Naive B cell (primary cell): ENCODE measurements around the gene GNPTG. TPM values are rescaled to one million over a fixed set of nuclear protein-coding genes. Genes with fewer than 3 reads are reported as not detected.

Source experiments
- ATAC-seq, 2 donors: fragments of 150-1000 bp; cut with Tn5 transposase; 2 replicates each; pipeline ENCODE4 v1.10.0; 2021; ENCODE audit warnings: low read depth in 2 of 2, mild to moderate bottlenecking in 2 of 2, moderate library complexity in 2 of 2
- DNase-seq: peaks from one replicate; pipeline ENCODE4 v3.0.0; 2022
- H3K27ac Mint-ChIP-seq, 6 donors: one replicate each; pipeline ENCODE4 v1.8.0; 2020 to 2022; ENCODE audit warnings: mild to moderate bottlenecking in 6 of 6, mixed read lengths in 6 of 6, moderate library complexity in 5 of 6, inconsistent platforms in 2 of 6
- H3K27me3 Mint-ChIP-seq, 3 donors: one replicate each; pipeline ENCODE4 v1.8.0; 2021 to 2022; ENCODE audit warnings: mixed read lengths in 3 of 3, mild to moderate bottlenecking in 1 of 3
- H3K36me3 Mint-ChIP-seq, 2 donors: one replicate each; pipeline ENCODE4 v1.8.0; 2020 to 2022; ENCODE audit warnings: mixed read lengths in 2 of 2, inconsistent platforms in 1 of 2, mild to moderate bottlenecking in 1 of 2
- H3K4me1 Mint-ChIP-seq, 3 donors: one replicate each; pipeline ENCODE4 v1.8.0; 2020 to 2022; ENCODE audit warnings: mixed read lengths in 3 of 3, inconsistent platforms in 1 of 3, mild to moderate bottlenecking in 1 of 3, moderate library complexity in 1 of 3
- H3K4me3 Mint-ChIP-seq, 8 donors: one replicate each; pipeline ENCODE4 v1.8.0; 2020 to 2022; ENCODE audit warnings: mild to moderate bottlenecking in 8 of 8, mixed read lengths in 8 of 8, moderate library complexity in 8 of 8, inconsistent platforms in 2 of 8
- H3K9me3 Mint-ChIP-seq, 7 donors: one replicate each; pipeline ENCODE4 v1.8.0; 2020 to 2022; ENCODE audit warnings: mixed read lengths in 7 of 7, mild to moderate bottlenecking in 5 of 7, inconsistent platforms in 2 of 7, moderate library complexity in 1 of 7
- polyA plus RNA-seq, 6 donors: library from polyadenylated mRNA; unstranded; fragments of 300-500 nt; fragmentation: Illumina TruSeq; gene quantifications; one replicate each; pipeline ENCODE4 v1.2.3, GENCODE V29; 2021; ENCODE audit warnings: low read depth in 6 of 6

Gene GNPTG
- polyA plus RNA-seq, 6 donors from 2014 or later = 39.7 to 52.1 (median 44.6) TPM

GRCh38 chr16:1331712-1332617 lies 19.8 kb upstream of the GNPTG start:
- ATAC-seq (peak; percentile 74 to 78), DNase-seq (peak; percentile 81)
- peak overlapping the region; percentile 82 to 89 (median 86) for H3K4me3 Mint-ChIP-seq
- peaks cover 0 to 3% (median 0%) of the 10 kb centered on the region in 7 donors for H3K9me3 Mint-ChIP-seq
- peaks cover 13 to 25% (median 17%) of the 10 kb centered on the region in 3 donors for H3K4me1 Mint-ChIP-seq
- no peaks in the 10 kb centered on the region for H3K36me3 Mint-ChIP-seq
- H3K27me3 Mint-ChIP-seq = peaks cover 0 to 22% (median 0%) of the 10 kb centered on the region in 3 donors
- peak overlapping the region; percentile 83 to 97 (median 92) for H3K27ac Mint-ChIP-seq

DNA sequence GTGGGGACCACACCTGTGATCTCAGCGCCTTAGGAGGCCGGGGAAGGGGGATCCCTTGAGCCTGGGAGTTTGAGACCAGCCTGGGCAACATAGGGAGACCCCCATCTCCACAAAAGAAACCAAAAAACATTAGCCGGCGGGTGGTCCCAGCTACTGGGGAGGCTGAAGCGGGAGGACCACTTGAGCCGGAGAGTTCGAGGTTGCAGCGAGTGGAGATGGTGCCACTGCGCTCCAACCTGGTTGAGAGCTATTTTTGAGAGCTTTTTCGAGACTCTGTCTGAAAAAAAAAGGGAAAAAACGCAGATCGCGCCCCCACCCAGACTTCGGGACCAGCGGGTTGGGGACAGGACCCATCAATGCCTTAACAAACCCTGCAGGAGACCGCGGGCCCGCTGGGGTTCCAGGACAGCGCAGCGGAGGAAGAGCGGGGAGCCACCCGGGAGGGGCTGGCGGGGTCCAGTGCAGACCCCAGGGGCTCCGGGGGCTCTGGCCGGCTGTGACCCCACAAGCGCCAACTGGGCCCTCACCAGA lies 19.0 kb upstream of the GNPTG start:
- peak overlapping the region; percentile 82 to 89 (median 86) for H3K4me3 Mint-ChIP-seq
- H3K27me3 Mint-ChIP-seq = peaks cover 0 to 22% (median 0%) of the 10 kb centered on the region in 3 donors
- ATAC-seq (no peak), DNase-seq (no peak)
- peaks cover 0 to 3% (median 0%) of the 10 kb centered on the region in 7 donors for H3K9me3 Mint-ChIP-seq
- H3K27ac Mint-ChIP-seq = peak overlapping the region in 5 of 6 donors; percentile 88 to 97 (median 92)
- H3K36me3 Mint-ChIP-seq = no peaks in the 10 kb centered on the region
- peaks cover 13 to 25% (median 17%) of the 10 kb centered on the region in 3 donors for H3K4me1 Mint-ChIP-seq

DNA sequence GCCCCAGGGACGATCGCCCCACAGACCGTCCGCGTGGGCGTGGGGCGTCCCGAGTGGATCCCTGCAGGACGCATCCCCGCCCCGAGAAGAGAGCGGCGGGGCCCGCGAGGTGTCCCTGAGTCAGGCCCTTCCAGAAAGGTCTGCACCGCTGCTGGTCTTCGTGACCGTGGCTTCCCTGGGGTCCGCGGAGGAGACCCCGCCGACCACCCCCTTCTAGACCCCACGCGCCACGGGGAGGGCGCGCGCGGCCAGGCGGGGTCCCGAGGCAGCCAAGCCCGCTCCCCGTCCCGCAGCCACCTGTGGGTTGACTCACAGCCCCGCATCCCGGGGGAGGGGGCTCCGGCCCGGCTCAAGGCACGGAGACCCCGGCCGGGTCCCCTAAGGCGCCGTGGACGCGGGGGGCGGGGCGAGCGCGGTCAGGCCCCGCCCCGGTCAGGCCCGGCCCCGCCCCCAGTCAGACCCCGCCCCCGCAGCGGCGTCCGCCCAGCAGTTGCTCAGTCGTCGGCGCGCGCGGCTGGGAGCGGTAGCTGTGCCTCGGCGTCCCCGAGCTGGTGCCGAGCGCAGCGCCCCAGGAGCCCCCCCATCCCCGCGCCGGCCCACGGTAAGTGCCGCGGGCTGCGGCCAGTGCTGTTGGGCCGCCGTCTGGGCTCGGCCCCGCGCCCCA lies 18.4 kb upstream of the GNPTG start, which contains the start of gene BAIAP3:
Gene BAIAP3 (plus strand): TSS at position 497 of the 664 bp plus-strand sequence. CDS start 4,905 bp downstream, outside the sequence.
- peak; percentile 35 for DNase-seq
- Mint-ChIP-seq H3K36me3 (no peaks in the 10 kb centered on the region), H3K27ac (peak within 1 kb of the TSS in 5 of 6 donors; percentile 88 to 97 (median 92)), H3K27me3 (peaks cover 0 to 22% (median 0%) of the 10 kb centered on the region in 3 donors), H3K4me3 (peak within 1 kb of the TSS; percentile 82 to 89 (median 86)), H3K9me3 (peaks cover 0 to 3% (median 0%) of the 10 kb centered on the region in 7 donors), H3K4me1 (peaks cover 13 to 25% (median 17%) of the 10 kb centered on the region in 3 donors)
- peak; percentile 29 to 45 for ATAC-seq

GRCh38 chr16:1333854-1334700 lies 17.7 kb upstream of the GNPTG start:
- peaks cover 13 to 25% (median 17%) of the 10 kb centered on the region in 3 donors for H3K4me1 Mint-ChIP-seq
- H3K27me3 Mint-ChIP-seq = peaks cover 0 to 22% (median 0%) of the 10 kb centered on the region in 3 donors
- peaks cover 0 to 3% (median 0%) of the 10 kb centered on the region in 7 donors for H3K9me3 Mint-ChIP-seq
- ATAC-seq = no peak
- no peak for DNase-seq
- H3K27ac Mint-ChIP-seq = peak overlapping the region in 2 of 6 donors; percentile 53 to 76
- peak overlapping the region in 2 of 8 donors; percentile 29 to 51 for H3K4me3 Mint-ChIP-seq
- no peaks in the 10 kb centered on the region for H3K36me3 Mint-ChIP-seq

GRCh38 chr16:1334739-1335138 lies 17.0 kb upstream of the GNPTG start:
- Mint-ChIP-seq H3K36me3 (no peaks in the 10 kb centered on the region), H3K9me3 (peaks cover 0 to 1% (median 0%) of the 10 kb centered on the region in 7 donors), H3K4me3 (peak overlapping the region in 4 of 8 donors; percentile 9 to 70 (median 42)), H3K4me1 (peaks cover 13 to 25% (median 17%) of the 10 kb centered on the region in 3 donors), H3K27me3 (peaks cover 0 to 22% (median 0%) of the 10 kb centered on the region in 3 donors), H3K27ac (peak overlapping the region in 2 of 6 donors; percentile 53 to 76)
- DNase-seq (no peak), ATAC-seq (no peak)

DNA sequence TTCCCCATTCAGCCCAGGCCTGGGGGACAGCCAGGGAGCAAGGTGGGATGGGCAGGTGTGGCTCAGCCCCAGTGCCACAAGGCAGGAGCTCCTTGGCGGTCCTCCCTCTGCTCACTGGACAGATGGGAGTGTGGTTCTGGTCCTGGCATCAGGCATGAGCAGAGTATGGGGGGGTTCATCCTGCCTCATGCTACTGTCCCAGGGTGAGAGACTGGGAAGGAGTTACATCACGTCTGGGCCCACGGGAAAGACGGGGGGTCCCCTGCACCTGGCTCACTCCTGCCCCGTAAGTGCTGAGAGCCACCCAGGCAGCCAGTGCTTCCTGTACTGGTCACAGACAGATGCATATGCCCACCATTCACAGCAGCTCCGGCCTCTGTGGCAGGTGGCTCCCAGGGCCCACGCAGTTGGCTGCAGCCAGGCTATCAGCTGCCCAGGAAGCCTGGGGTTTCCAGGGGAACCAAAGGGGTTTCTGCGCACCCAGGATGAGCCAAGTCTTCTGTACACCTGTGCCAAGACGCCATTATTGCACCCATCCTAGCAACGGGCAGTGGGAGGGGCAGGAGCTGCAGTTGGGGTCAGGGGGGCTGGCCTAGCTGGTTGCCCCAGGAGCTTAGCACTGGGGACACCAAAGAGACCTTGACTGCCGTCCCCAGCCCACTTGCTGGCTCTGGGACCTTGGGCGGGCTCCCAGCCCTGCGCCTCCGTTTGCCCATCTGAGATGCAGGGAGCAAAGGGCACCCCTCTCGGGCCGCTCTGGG lies 16.3 kb upstream of the GNPTG start:
- no peak for DNase-seq
- peak overlapping the region in 4 of 6 donors; percentile 28 to 87 (median 48) for H3K27ac Mint-ChIP-seq
- H3K4me1 Mint-ChIP-seq = peaks cover 13 to 25% (median 17%) of the 10 kb centered on the region in 3 donors
- no peaks in the 10 kb centered on the region for H3K36me3 Mint-ChIP-seq
- peak overlapping the region in 2 of 8 donors; percentile 51 to 73 for H3K4me3 Mint-ChIP-seq
- no peak for ATAC-seq
- H3K9me3 Mint-ChIP-seq = peaks cover 0 to 1% (median 0%) of the 10 kb centered on the region in 7 donors
- peaks cover 0 to 22% (median 0%) of the 10 kb centered on the region in 3 donors for H3K27me3 Mint-ChIP-seq

- Mint-ChIP-seq H3K4me3 (peak overlapping the region in 1 of 8 donors; percentile 73), H3K36me3 (no peaks in the 10 kb centered on the region), H3K27me3 (peaks cover 0 to 22% (median 0%) of the 10 kb centered on the region in 3 donors), H3K4me1 (peaks cover 16 to 25% (median 17%) of the 10 kb centered on the region in 3 donors), H3K27ac (peak overlapping the region in 1 of 6 donors; percentile 23), H3K9me3 (peaks cover 0 to 1% (median 0%) of the 10 kb centered on the region in 7 donors)
- DNase-seq (no peak), ATAC-seq (no peak)
Observed at GRCh38 chr16:1335996-1336395, 15.7 kb upstream of the GNPTG start.

GRCh38 chr16:1336619-1337018 lies 15.1 kb upstream of the GNPTG start:
- Mint-ChIP-seq H3K36me3 (no peaks in the 10 kb centered on the region), H3K9me3 (peaks cover 0 to 1% (median 0%) of the 10 kb centered on the region in 7 donors), H3K4me1 (peaks cover 11 to 19% (median 14%) of the 10 kb centered on the region in 3 donors), H3K27ac (peak overlapping the region in 1 of 6 donors; percentile 65), H3K27me3 (peaks cover 0 to 22% (median 0%) of the 10 kb centered on the region in 3 donors), H3K4me3 (no peak overlapping the region)
- no peak for DNase-seq
- ATAC-seq = no peak

- Mint-ChIP-seq H3K36me3 (no peaks in the 10 kb centered on the region), H3K27ac (no peak overlapping the region), H3K4me3 (no peak overlapping the region), H3K9me3 (peaks cover 0 to under 1% (median 0%) of the 10 kb centered on the region in 7 donors), H3K4me1 (peaks cover 9 to 16% (median 11%) of the 10 kb centered on the region in 3 donors), H3K27me3 (peaks cover 0 to 18% (median 0%) of the 10 kb centered on the region in 3 donors)
- ATAC-seq (no peak), DNase-seq (no peak)
Observed at GRCh38 chr16:1337486-1337885, 14.2 kb upstream of the GNPTG start.

GRCh38 chr16:1338119-1338730 lies 13.5 kb upstream of the GNPTG start:
- DNase-seq (no peak), ATAC-seq (no peak)
- Mint-ChIP-seq H3K27ac (no peak overlapping the region), H3K4me1 (peaks cover 14 to 20% (median 14%) of the 10 kb centered on the region in 3 donors), H3K36me3 (no peaks in the 10 kb centered on the region), H3K9me3 (no peaks in the 10 kb centered on the region), H3K4me3 (no peak overlapping the region), H3K27me3 (peaks cover 0 to 15% (median 0%) of the 10 kb centered on the region in 3 donors)
